Kidney (tissue), 14 donors: ENCODE results near the gene BRD9. TPM values are rescaled to one million over a fixed set of nuclear protein-coding genes. Genes with fewer than 3 reads are reported as not detected.
A peak's percentile ranks its signal among the peaks of the same experiment; 100 is the strongest.

Source experiments
- DNase-seq, 5 donors: peaks; one replicate each; pipeline ENCODE4 v3.0.0-alpha.2; 2013 to 2020
- FAIRE-seq: peaks from 2 replicates; lab custom pipeline; 2012; peaks lifted over from hg19 to GRCh38; lab: Jason Lieb, UNC
- H3K27ac ChIP-seq, 2 donors: one replicate each; pipeline ENCODE4 v1.7.0; 2013; ENCODE audit warnings: low read depth in 2 of 2, low read length in 2 of 2, inconsistent platforms in 1 of 2
- H3K27me3 ChIP-seq: one replicate; pipeline ENCODE4 v1.7.1; 2013; ENCODE audit warnings: low read length, inconsistent platforms; ENCODE audit not compliant: control insufficient read depth, insufficient read depth
- H3K36me3 ChIP-seq, 3 donors: one replicate each; pipeline versions ENCODE4 v1.7.0 to v1.7.1; 2013; ENCODE audit warnings: low read length in 3 of 3, control low read depth in 1 of 3, inconsistent platforms in 1 of 3; ENCODE audit not compliant: insufficient read depth in 3 of 3, control insufficient read depth in 2 of 3
- H3K4me1 ChIP-seq, 3 donors: one replicate each; pipeline versions ENCODE4 v1.7.0 to v1.7.1; 2013; ENCODE audit warnings: low read length in 3 of 3, inconsistent platforms in 1 of 3, low read depth in 1 of 3; ENCODE audit not compliant: control insufficient read depth in 2 of 3, insufficient read depth in 2 of 3
- H3K4me3 ChIP-seq, 3 donors: one replicate each; pipeline versions ENCODE4 v1.7.0 to v1.8.1; 2013; ENCODE audit warnings: low read length in 3 of 3, control low read depth in 1 of 3, inconsistent platforms in 1 of 3
- H3K9ac ChIP-seq, 3 donors: one replicate each; pipeline versions ENCODE4 v1.7.0 to v1.7.1; 2013; ENCODE audit warnings: low read length in 3 of 3, control low read depth in 1 of 3, inconsistent platforms in 1 of 3
- H3K9me3 ChIP-seq, 3 donors: one replicate each; pipeline versions ENCODE4 v1.7.0 to v1.7.1; 2013; ENCODE audit warnings: low read length in 3 of 3, control low read depth in 1 of 3, inconsistent platforms in 1 of 3; ENCODE audit not compliant: control insufficient read depth in 2 of 3, insufficient read depth in 1 of 3
- intact Hi-C: fragments of 100-400 bp; cut with DNase I; formaldehyde crosslinking; loops from one replicate; pipeline ENCODE4 v1.11.1; 2022
- polyA plus RNA-seq: library from polyadenylated mRNA; stranded (reverse); fragments of 350-450 nt; fragmentation: Illumina TruSeq; extraction: RNeasy Lipid Tissue Mini Kit (QIAGEN cat#74804); gene quantifications from one replicate; pipeline ENCODE4 v1.2.3, GENCODE V29; 2014; ENCODE audit warnings: low read depth, low replicate concordance; ENCODE audit not compliant: insufficient read depth
- total RNA-seq: library from RNA; stranded (reverse); fragmentation: NEBNext Ultra II Directional; extraction: Animal tissue kit (Norgen Biotek cat#: 25700); gene quantifications from one replicate; pipeline ENCODE4 v1.2.1, GENCODE V29; 2021
- TF ChIP-seq, protein P1 (sequence below): IDR thresholded peaks from 3 replicates; pipeline ENCODE4 v1.5.1; 2012; ENCODE audit warnings: mild to moderate bottlenecking, moderate library complexity, borderline replicate concordance; ENCODE audit not compliant: insufficient read depth; ENCODE audit errors: extremely low read depth
- donor health status: control.
- donor health status: control.
- donor health status: control.
- donor health status: control.
- donor health status: control.
- donor health status: DM: yes; HTN: yes; CAD: no.
- donor health status: Normal renal cell carcinoma (clear cell type).

Gene BRD9
- total and polyA plus RNA-seq, 2 donors from 2014 or later = 17.5 to 38.0 TPM

DNA sequence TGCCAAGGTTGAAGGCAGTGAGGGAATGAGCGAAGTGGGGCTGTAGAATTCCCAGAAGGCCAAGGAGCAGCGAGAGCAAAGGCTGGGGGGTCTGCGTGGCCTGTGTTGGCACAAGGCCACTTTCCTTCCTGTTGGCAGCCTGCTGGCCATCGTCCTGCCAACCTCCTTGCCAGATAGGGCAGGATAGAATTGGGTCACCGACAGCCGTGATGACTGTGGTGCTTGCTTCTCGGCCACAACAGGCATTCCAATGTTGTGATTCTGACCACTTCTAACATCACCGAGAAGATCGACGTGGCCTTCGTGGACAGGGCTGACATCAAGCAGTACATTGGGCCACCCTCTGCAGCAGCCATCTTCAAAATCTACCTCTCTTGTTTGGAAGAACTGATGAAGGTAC lies 19.0 kb upstream of the BRD9 start:
- TF ChIP-seq, protein P1, sequence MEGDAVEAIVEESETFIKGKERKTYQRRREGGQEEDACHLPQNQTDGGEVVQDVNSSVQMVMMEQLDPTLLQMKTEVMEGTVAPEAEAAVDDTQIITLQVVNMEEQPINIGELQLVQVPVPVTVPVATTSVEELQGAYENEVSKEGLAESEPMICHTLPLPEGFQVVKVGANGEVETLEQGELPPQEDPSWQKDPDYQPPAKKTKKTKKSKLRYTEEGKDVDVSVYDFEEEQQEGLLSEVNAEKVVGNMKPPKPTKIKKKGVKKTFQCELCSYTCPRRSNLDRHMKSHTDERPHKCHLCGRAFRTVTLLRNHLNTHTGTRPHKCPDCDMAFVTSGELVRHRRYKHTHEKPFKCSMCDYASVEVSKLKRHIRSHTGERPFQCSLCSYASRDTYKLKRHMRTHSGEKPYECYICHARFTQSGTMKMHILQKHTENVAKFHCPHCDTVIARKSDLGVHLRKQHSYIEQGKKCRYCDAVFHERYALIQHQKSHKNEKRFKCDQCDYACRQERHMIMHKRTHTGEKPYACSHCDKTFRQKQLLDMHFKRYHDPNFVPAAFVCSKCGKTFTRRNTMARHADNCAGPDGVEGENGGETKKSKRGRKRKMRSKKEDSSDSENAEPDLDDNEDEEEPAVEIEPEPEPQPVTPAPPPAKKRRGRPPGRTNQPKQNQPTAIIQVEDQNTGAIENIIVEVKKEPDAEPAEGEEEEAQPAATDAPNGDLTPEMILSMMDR = no peak
- no peaks in the 10 kb centered on the region for H3K4me1 ChIP-seq
- H3K36me3 ChIP-seq = no peaks in the 10 kb centered on the region
- DNase-seq (peak in 1 of 5 donors; percentile 9), FAIRE-seq (no peak)
- H3K9ac ChIP-seq = no peak overlapping the region
- no peaks in the 10 kb centered on the region for H3K9me3 ChIP-seq
- no peaks in the 10 kb centered on the region for H3K27me3 ChIP-seq
- intact Hi-C loops = no loop called here
- no peak overlapping the region for H3K27ac ChIP-seq
- H3K4me3 ChIP-seq = no peak overlapping the region

GRCh38 chr5:910769-911160 lies 18.2 kb upstream of the BRD9 start:
- DNase-seq (peak in 1 of 5 donors; percentile 15), FAIRE-seq (no peak)
- no peak overlapping the region for H3K9ac ChIP-seq

GRCh38 chr5:909994-910768 lies 17.6 kb upstream of the BRD9 start:
- intact Hi-C loops = loop anchor here (10.0 kb wide), 2 partner anchors 245 to 465 kb away; partner anchors contain the start of gene EXOC3
- TF ChIP-seq, protein P1 = no peak

More at GRCh38 chr5:910769-911160, 18.2 kb upstream of the BRD9 start:
- Histone ChIP-seq H3K4me3 (no peak overlapping the region), H3K36me3 (no peaks in the 10 kb centered on the region), H3K9me3 (no peaks in the 10 kb centered on the region), H3K27me3 (no peaks in the 10 kb centered on the region), H3K4me1 (no peaks in the 10 kb centered on the region), H3K27ac (no peak overlapping the region)
- intact Hi-C loops = no loop called here
- TF ChIP-seq, protein P1 = no peak

More at GRCh38 chr5:909994-910768, 17.6 kb upstream of the BRD9 start:
- FAIRE-seq (no peak), DNase-seq (peak in 1 of 5 donors; percentile 27)
- Histone ChIP-seq H3K4me1 (no peaks in the 10 kb centered on the region), H3K27ac (no peak overlapping the region), H3K9ac (no peak overlapping the region), H3K36me3 (no peaks in the 10 kb centered on the region), H3K27me3 (no peaks in the 10 kb centered on the region), H3K4me3 (no peak overlapping the region), H3K9me3 (no peaks in the 10 kb centered on the region)
